HepG2 (cell line): ENCODE results near the gene ETFB. TPM values are rescaled to one million over a fixed set of nuclear protein-coding genes. Genes with fewer than 3 reads are reported as not detected.

Experiments
- CREM ChIP-seq, 2 experiments: sonication (generic) in 1 of 2; formaldehyde crosslinking in 1 of 2; IDR thresholded peaks; 2 replicates each; pipeline versions ENCODE4 v1.4.0 to v1.6.1; 2016 to 2020; ENCODE audit warnings: antibody characterized with exemption in 1 of 2, mild to moderate bottlenecking in 1 of 2, missing genetic modification reagents in 1 of 2
- DRAP1 ChIP-seq: IDR thresholded peaks from 2 replicates; pipeline ENCODE4 v1.6.1; 2016; ENCODE audit warnings: missing genetic modification reagents, missing compliant biosample characterization
- FOXO1 ChIP-seq: sonication (generic); formaldehyde crosslinking; IDR thresholded peaks from 2 replicates; pipeline ENCODE4 v1.4.0; 2020; ENCODE audit warnings: missing genetic modification reagents
- GFI1 ChIP-seq: sonication (generic); formaldehyde crosslinking; IDR thresholded peaks from 2 replicates; pipeline ENCODE4 v1.5.0; 2020; ENCODE audit warnings: missing genetic modification reagents, mild to moderate bottlenecking, borderline replicate concordance
- GPN1 ChIP-seq: sonication (generic); formaldehyde crosslinking; IDR thresholded peaks from 2 replicates; pipeline ENCODE4 v1.5.1; 2020; ENCODE audit warnings: missing genetic modification reagents, borderline replicate concordance
- HNRNPUL1 ChIP-seq: fragments of 200-400 bp; formaldehyde crosslinking; IDR thresholded peaks from 2 replicates; pipeline ENCODE4 v1.6.1; 2017; ENCODE audit warnings: low read depth, mild to moderate bottlenecking, low read length, moderate library complexity
- KAT2B ChIP-seq: fragments of 150-350 bp; IDR thresholded peaks from 2 replicates; pipeline ENCODE4 v1.6.1; 2014; ENCODE audit warnings: low read depth, low read length, borderline replicate concordance
- KLF15 ChIP-seq: sonication (generic); formaldehyde crosslinking; IDR thresholded peaks from 2 replicates; pipeline ENCODE4 v1.8.1; 2023; ENCODE audit warnings: borderline replicate concordance, mild to moderate bottlenecking, inconsistent platforms, missing genetic modification reagents, mixed read lengths
- PPARG ChIP-seq: conservative IDR thresholded peaks from 2 replicates; pipeline ENCODE4 v1.6.1; 2016; ENCODE audit warnings: missing biosample characterization, missing genetic modification reagents
- REPIN1 ChIP-seq: sonication (generic); formaldehyde crosslinking; IDR thresholded peaks from 2 replicates; pipeline ENCODE4 v1.8.0; 2022; ENCODE audit warnings: missing genetic modification reagents, low read depth, mild to moderate bottlenecking, borderline replicate concordance
- ZFAT ChIP-seq: sonication (generic); formaldehyde crosslinking; conservative IDR thresholded peaks from 2 replicates; pipeline ENCODE4 v1.8.1; 2023; ENCODE audit warnings: missing genetic modification reagents, inconsistent platforms
- ZNF260 ChIP-seq: sonication (generic); formaldehyde crosslinking; IDR thresholded peaks from 2 replicates; pipeline ENCODE4 v1.4.0; 2020; ENCODE audit warnings: missing genetic modification reagents, low read depth, mild to moderate bottlenecking, borderline replicate concordance
- ZNF766 ChIP-seq: sonication (generic); formaldehyde crosslinking; IDR thresholded peaks from 2 replicates; pipeline ENCODE4 v1.5.0; 2020; ENCODE audit warnings: missing genetic modification reagents, borderline replicate concordance
- ZNF768 ChIP-seq: sonication (generic); formaldehyde crosslinking; IDR thresholded peaks from 2 replicates; pipeline ENCODE4 v1.4.0; 2020; ENCODE audit warnings: missing genetic modification reagents
- ZSCAN25 ChIP-seq: sonication (generic); formaldehyde crosslinking; IDR thresholded peaks from 2 replicates; pipeline ENCODE4 v1.8.0; 2022; ENCODE audit warnings: mild to moderate bottlenecking, missing genetic modification reagents
- polyA plus RNA-seq, 8 experiments: library from polyadenylated mRNA; depleted of rRNA in 3 of 8; stranded (reverse) in 7 of 8; unstranded in 1 of 8; fragments of >200 nt; fragmentation: Illumina TruSeq in 4 of 8; extraction: Trizol in 4 of 8; gene quantifications; 2 replicates each; pipeline versions ENCODE4 v1.2.1 to v1.2.3, GENCODE V29; 2011 to 2016; ENCODE audit warnings: low read depth in 4 of 8, missing spikeins in 1 of 8, mixed read lengths in 1 of 8; ENCODE audit not compliant: insufficient read depth in 1 of 8
- total RNA-seq, 5 experiments: library from RNA; depleted of rRNA; stranded (reverse); fragments of >200 nt; fragmentation: Illumina TruSeq; extraction: Trizol; gene quantifications; 2 replicates each; pipeline ENCODE4 v1.2.3, GENCODE V29; 2016; ENCODE audit warnings: low read depth in 1 of 5
- TF ChIP-seq, protein P1 (sequence below): IDR thresholded peaks from 2 replicates; pipeline ENCODE4 v1.6.1; 2016
- TF ChIP-seq, protein P2 (sequence below), 2 experiments: fragments of 450-650 bp in 1 of 2; sonication (generic) in 1 of 2; formaldehyde crosslinking; IDR thresholded peaks; 2 replicates each; pipeline versions ENCODE4 v1.5.0 to v1.8.0; 2020 to 2022; ENCODE audit warnings: mild to moderate bottlenecking in 1 of 2, missing genetic modification reagents in 1 of 2
- TF ChIP-seq, protein P3 (sequence below): sonication (generic); formaldehyde crosslinking; IDR thresholded peaks from 2 replicates; pipeline ENCODE4 v1.4.0; 2020; ENCODE audit warnings: missing genetic modification reagents
- TF ChIP-seq, protein P4 (sequence below): sonication (generic); formaldehyde crosslinking; IDR thresholded peaks from 2 replicates; pipeline ENCODE4 v1.4.0; 2020; ENCODE audit warnings: missing genetic modification reagents

Gene ETFB
- total and polyA plus RNA-seq, 2 of the 13 experiments (the other 11 are each of a cell fraction or from before 2014, with no cell fraction given): 678 to 1,314 TPM

DNA sequence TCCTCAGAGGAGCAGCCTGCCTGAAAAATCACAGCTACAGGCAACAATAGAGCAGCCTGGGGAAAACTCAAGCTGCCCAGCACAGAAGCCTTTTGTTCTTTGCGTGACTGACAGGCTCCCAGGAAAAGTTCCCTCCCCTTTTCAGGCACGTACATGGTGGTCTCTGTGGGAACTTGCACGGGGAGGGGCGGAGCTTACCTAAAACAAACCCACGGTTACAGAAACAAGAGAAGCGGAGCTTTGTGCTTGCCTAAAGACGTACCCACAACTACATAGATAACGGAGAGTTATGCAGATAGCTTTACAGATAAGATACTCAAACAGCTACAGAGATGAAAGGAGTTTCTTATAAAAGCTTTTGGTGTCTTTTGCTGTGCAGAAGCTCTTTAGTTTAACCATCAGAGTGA is 11.4 kb downstream of the ETFB start (continued):
- TF ChIP-seq ZSCAN25 (CRISPR knock-in tag) (no peak), CREM (IDR thresholded peaks at IDR 0.05) (peak; percentile 89), CREM (CRISPR knock-in tag; IDR thresholded peaks at IDR 0.05) (no peak), ZFAT (CRISPR knock-in tag) (no peak), PPARG (CRISPR knock-in tag) (peak; percentile 85), GFI1 (peak; percentile 96), KLF15 (no peak), REPIN1 (CRISPR knock-in tag) (no peak), ZNF766 (CRISPR knock-in tag) (peak; percentile 12; the same call in 1 of the 2 replicates), ZNF768 (no peak), GPN1 (CRISPR knock-in tag) (no peak), DRAP1 (CRISPR knock-in tag) (peak; percentile 89), ZNF260 (CRISPR knock-in tag) (no peak), KAT2B (no peak), FOXO1 (CRISPR knock-in tag) (peak; percentile 71), HNRNPUL1 (no peak)
- TF ChIP-seq, protein P1, sequence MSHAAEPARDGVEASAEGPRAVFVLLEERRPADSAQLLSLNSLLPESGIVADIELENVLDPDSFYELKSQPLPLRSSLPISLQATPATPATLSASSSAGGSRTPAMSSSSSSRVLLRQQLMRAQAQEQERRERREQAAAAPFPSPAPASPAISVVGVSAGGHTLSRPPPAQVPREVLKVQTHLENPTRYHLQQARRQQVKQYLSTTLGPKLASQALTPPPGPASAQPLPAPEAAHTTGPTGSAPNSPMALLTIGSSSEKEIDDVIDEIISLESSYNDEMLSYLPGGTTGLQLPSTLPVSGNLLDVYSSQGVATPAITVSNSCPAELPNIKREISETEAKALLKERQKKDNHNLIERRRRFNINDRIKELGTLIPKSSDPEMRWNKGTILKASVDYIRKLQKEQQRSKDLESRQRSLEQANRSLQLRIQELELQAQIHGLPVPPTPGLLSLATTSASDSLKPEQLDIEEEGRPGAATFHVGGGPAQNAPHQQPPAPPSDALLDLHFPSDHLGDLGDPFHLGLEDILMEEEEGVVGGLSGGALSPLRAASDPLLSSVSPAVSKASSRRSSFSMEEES (CRISPR knock-in tag): peak; percentile 33; the same call in 1 of the 2 replicates
- TF ChIP-seq, protein P2, sequence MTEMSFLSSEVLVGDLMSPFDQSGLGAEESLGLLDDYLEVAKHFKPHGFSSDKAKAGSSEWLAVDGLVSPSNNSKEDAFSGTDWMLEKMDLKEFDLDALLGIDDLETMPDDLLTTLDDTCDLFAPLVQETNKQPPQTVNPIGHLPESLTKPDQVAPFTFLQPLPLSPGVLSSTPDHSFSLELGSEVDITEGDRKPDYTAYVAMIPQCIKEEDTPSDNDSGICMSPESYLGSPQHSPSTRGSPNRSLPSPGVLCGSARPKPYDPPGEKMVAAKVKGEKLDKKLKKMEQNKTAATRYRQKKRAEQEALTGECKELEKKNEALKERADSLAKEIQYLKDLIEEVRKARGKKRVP (CRISPR knock-in tag; IDR thresholded peaks at IDR 0.05): 0 out of 4 replicates have a peak, but pooled peaks of 1 of the 2 experiments have one; percentile 13
- TF ChIP-seq, protein P3, sequence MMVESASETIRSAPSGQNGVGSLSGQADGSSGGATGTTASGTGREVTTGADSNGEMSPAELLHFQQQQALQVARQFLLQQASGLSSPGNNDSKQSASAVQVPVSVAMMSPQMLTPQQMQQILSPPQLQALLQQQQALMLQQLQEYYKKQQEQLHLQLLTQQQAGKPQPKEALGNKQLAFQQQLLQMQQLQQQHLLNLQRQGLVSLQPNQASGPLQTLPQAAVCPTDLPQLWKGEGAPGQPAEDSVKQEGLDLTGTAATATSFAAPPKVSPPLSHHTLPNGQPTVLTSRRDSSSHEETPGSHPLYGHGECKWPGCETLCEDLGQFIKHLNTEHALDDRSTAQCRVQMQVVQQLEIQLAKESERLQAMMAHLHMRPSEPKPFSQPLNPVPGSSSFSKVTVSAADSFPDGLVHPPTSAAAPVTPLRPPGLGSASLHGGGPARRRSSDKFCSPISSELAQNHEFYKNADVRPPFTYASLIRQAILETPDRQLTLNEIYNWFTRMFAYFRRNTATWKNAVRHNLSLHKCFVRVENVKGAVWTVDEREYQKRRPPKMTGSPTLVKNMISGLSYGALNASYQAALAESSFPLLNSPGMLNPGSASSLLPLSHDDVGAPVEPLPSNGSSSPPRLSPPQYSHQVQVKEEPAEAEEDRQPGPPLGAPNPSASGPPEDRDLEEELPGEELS (CRISPR knock-in tag): peak; percentile 90
- TF ChIP-seq, protein P4, sequence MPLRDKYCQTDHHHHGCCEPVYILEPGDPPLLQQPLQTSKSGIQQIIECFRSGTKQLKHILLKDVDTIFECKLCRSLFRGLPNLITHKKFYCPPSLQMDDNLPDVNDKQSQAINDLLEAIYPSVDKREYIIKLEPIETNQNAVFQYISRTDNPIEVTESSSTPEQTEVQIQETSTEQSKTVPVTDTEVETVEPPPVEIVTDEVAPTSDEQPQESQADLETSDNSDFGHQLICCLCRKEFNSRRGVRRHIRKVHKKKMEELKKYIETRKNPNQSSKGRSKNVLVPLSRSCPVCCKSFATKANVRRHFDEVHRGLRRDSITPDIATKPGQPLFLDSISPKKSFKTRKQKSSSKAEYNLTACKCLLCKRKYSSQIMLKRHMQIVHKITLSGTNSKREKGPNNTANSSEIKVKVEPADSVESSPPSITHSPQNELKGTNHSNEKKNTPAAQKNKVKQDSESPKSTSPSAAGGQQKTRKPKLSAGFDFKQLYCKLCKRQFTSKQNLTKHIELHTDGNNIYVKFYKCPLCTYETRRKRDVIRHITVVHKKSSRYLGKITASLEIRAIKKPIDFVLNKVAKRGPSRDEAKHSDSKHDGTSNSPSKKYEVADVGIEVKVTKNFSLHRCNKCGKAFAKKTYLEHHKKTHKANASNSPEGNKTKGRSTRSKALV: no peak
